WTC11 (cell line): Measurements from ENCODE around the gene LRRFIP1. TPM values are rescaled to one million over a fixed set of nuclear protein-coding genes. Genes with fewer than 3 reads are reported as not detected.
A peak's percentile ranks its signal among the peaks of the same experiment; 100 is the strongest.
"Not testable (repeated sequence)": the region's sequence is repeated elsewhere in the genome, so short reads cannot be mapped to it uniquely, and the experiment has no call there.

Experiments
- ATAC-seq: fragments of 200-7000 bp; cut with Tn5 transposase; 2 replicates; pipeline ENCODE4 v1.10.0; 2021; ENCODE audit warnings: mild to moderate bottlenecking, moderate library complexity
- CTCF ChIA-PET: fragments of 300-600 bp; sonication (Branson Sonifier 250); formaldehyde crosslinking; loops from one replicate; lab custom pipeline; 2021; ENCODE audit warnings: antibody characterized with exemption; lab: Charles Lee
- POLR2A ChIA-PET: fragments of 350-600 bp; sonication (Branson Sonifier 250); formaldehyde crosslinking; loops from one replicate; lab custom pipeline; 2021; ENCODE audit warnings: antibody characterized with exemption; lab: Charles Lee
- DNase-seq: peaks from one replicate; pipeline ENCODE4 v3.0.0; 2021; ENCODE audit warnings: low spot score
- H3K27ac Mint-ChIP-seq: 2 replicates; pipeline ENCODE4 v1.8.0; 2021; ENCODE audit warnings: mixed read lengths
- H3K27me3 Mint-ChIP-seq: 2 replicates; pipeline ENCODE4 v1.8.0; 2021; ENCODE audit warnings: low read depth, mild to moderate bottlenecking, moderate library complexity, mixed read lengths
- H3K36me3 Mint-ChIP-seq: 2 replicates; pipeline ENCODE4 v1.8.0; 2021; ENCODE audit warnings: mixed read lengths
- H3K4me1 Mint-ChIP-seq: 2 replicates; pipeline ENCODE4 v1.8.0; 2022; ENCODE audit warnings: mixed read lengths
- H3K4me3 Mint-ChIP-seq: 2 replicates; pipeline ENCODE4 v1.8.0; 2021; ENCODE audit warnings: mild to moderate bottlenecking, moderate library complexity, mixed read lengths
- H3K9me3 Mint-ChIP-seq: 2 replicates; pipeline ENCODE4 v1.8.0; 2021; ENCODE audit warnings: mixed read lengths
- ESRRA ChIP-seq: sonication (generic); formaldehyde crosslinking; IDR thresholded peaks from 2 replicates; pipeline ENCODE4 v1.8.1; 2022; ENCODE audit warnings: mild to moderate bottlenecking, missing genetic modification reagents, borderline replicate concordance
- ETV6 ChIP-seq: sonication (generic); formaldehyde crosslinking; IDR thresholded peaks from 2 replicates; pipeline ENCODE4 v1.8.1; 2022; ENCODE audit warnings: mild to moderate bottlenecking, missing genetic modification reagents
- IRF2 ChIP-seq: sonication (generic); formaldehyde crosslinking; IDR thresholded peaks from 2 replicates; pipeline ENCODE4 v1.8.0; 2022; ENCODE audit warnings: low read depth, missing genetic modification reagents, borderline replicate concordance
- NFYB ChIP-seq: sonication (generic); formaldehyde crosslinking; conservative IDR thresholded peaks from 2 replicates; pipeline ENCODE4 v1.8.0; 2022; ENCODE audit warnings: low read depth, missing genetic modification reagents
- NR3C1 ChIP-seq: sonication (generic); formaldehyde crosslinking; conservative IDR thresholded peaks from 2 replicates; pipeline ENCODE4 v1.8.1; 2023; ENCODE audit warnings: low read depth, mild to moderate bottlenecking, missing genetic modification reagents
- PRRX2 ChIP-seq: fragments of 250-450 bp; sonication (Bioruptor Pico); IDR thresholded peaks from 2 replicates; pipeline ENCODE4 v1.8.0; 2021; ENCODE audit warnings: mild to moderate bottlenecking
- SMAD4 ChIP-seq: sonication (generic); formaldehyde crosslinking; IDR thresholded peaks from 2 replicates; pipeline ENCODE4 v1.8.0; 2022; ENCODE audit warnings: mild to moderate bottlenecking, missing genetic modification reagents
- SP1 ChIP-seq: sonication (generic); formaldehyde crosslinking; conservative IDR thresholded peaks from 2 replicates; pipeline ENCODE4 v1.8.1; 2022; ENCODE audit warnings: missing genetic modification reagents
- ZBTB21 ChIP-seq: sonication (generic); formaldehyde crosslinking; IDR thresholded peaks from 2 replicates; pipeline ENCODE4 v1.8.1; 2023; ENCODE audit warnings: mild to moderate bottlenecking, missing genetic modification reagents, borderline replicate concordance
- ZNF219 ChIP-seq: sonication (generic); formaldehyde crosslinking; IDR thresholded peaks from 2 replicates; pipeline ENCODE4 v1.8.0; 2023; ENCODE audit warnings: missing genetic modification reagents, mild to moderate bottlenecking, borderline replicate concordance
- total RNA-seq: library from RNA; stranded (reverse); gene quantifications from 3 replicates; pipeline ENCODE4 v1.2.3, GENCODE V29; 2021
- TF ChIP-seq, protein P1 (sequence below): fragments of 250-450 bp; sonication (Bioruptor Pico); IDR thresholded peaks from 2 replicates; pipeline ENCODE4 v1.9.0; 2021; ENCODE audit warnings: mild to moderate bottlenecking, borderline replicate concordance
- TF ChIP-seq, protein P2 (sequence below): sonication (generic); formaldehyde crosslinking; IDR thresholded peaks from 2 replicates; pipeline ENCODE4 v1.8.1; 2023; ENCODE audit warnings: mild to moderate bottlenecking, moderate library complexity, missing genetic modification reagents
- TF ChIP-seq, protein P3 (sequence below): sonication (generic); formaldehyde crosslinking; IDR thresholded peaks from 2 replicates; pipeline ENCODE4 v1.8.0; 2023; ENCODE audit warnings: mild to moderate bottlenecking, missing genetic modification reagents
- TF ChIP-seq, protein P4 (sequence below): sonication (generic); formaldehyde crosslinking; IDR thresholded peaks from 2 replicates; pipeline ENCODE4 v1.8.1; 2022; ENCODE audit warnings: mild to moderate bottlenecking, moderate library complexity, missing genetic modification reagents
- TF ChIP-seq, protein P5 (sequence below): fragments of 250-450 bp; sonication (Bioruptor Pico); IDR thresholded peaks from 2 replicates; pipeline ENCODE4 v1.9.0; 2021; ENCODE audit warnings: moderate library complexity, mild to moderate bottlenecking, inconsistent platforms, borderline replicate concordance
- TF ChIP-seq, protein P6 (sequence below): sonication (generic); formaldehyde crosslinking; IDR thresholded peaks from 2 replicates; pipeline ENCODE4 v1.8.0; 2022; ENCODE audit warnings: mild to moderate bottlenecking, missing genetic modification reagents

LRRFIP1 gene
- total RNA-seq, 1 experiment from 2014 or later, result 88.4 TPM

DNA sequence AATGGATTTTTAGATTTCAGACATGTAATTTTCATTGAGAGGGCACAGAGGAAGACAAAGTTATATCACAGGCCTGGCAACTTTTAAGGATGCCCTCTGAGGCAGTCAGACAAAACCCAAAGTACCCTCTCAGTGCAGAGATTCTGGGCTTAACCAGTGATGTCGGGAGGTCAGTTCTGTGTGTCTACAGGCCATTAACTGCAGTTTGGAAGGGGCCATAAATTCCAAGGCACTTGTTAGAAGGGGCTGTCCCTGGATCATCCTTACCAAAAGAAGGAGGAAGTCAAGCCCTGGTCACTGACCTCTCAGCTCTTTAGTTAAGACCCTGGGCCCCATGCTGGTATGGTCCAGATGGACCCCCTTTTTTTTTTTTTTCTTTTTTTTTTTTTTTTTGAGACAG is 60.7 kb downstream of the LRRFIP1 start (continued):
- TF ChIP-seq, protein P1, sequence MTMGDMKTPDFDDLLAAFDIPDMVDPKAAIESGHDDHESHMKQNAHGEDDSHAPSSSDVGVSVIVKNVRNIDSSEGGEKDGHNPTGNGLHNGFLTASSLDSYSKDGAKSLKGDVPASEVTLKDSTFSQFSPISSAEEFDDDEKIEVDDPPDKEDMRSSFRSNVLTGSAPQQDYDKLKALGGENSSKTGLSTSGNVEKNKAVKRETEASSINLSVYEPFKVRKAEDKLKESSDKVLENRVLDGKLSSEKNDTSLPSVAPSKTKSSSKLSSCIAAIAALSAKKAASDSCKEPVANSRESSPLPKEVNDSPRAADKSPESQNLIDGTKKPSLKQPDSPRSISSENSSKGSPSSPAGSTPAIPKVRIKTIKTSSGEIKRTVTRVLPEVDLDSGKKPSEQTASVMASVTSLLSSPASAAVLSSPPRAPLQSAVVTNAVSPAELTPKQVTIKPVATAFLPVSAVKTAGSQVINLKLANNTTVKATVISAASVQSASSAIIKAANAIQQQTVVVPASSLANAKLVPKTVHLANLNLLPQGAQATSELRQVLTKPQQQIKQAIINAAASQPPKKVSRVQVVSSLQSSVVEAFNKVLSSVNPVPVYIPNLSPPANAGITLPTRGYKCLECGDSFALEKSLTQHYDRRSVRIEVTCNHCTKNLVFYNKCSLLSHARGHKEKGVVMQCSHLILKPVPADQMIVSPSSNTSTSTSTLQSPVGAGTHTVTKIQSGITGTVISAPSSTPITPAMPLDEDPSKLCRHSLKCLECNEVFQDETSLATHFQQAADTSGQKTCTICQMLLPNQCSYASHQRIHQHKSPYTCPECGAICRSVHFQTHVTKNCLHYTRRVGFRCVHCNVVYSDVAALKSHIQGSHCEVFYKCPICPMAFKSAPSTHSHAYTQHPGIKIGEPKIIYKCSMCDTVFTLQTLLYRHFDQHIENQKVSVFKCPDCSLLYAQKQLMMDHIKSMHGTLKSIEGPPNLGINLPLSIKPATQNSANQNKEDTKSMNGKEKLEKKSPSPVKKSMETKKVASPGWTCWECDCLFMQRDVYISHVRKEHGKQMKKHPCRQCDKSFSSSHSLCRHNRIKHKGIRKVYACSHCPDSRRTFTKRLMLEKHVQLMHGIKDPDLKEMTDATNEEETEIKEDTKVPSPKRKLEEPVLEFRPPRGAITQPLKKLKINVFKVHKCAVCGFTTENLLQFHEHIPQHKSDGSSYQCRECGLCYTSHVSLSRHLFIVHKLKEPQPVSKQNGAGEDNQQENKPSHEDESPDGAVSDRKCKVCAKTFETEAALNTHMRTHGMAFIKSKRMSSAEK (CRISPR knock-in tag), result no peak
- TF ChIP-seq, all 79 proteins: peak for 0

DNA sequence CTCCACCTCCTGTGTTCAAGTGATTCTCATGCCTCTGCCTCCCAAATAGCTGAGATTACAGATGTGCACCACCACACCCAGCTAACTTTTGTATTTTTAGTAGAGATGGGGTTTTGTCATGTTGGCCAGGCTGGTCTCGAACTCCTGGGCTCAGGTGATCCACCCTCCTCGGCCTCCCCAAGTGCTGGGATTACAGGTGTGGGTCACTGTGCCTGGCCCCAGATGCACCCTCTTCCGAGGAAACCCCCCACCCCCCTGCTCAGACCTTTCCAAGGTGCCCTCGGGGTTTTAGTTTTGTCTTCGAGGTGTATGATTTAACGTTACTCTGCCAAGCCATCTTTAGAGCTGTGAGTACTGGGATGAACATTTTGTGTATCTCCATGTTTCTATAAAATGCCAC is 61.2 kb downstream of the LRRFIP1 start:
- POLR2A ChIA-PET, result interaction anchor here (0.7 kb wide), 1 partner anchor 99 kb away, joined by 4 read pairs; no protein-coding TSS in a partner anchor
- DNase-seq, H3K27me3 Mint-ChIP-seq, ATAC-seq, CTCF ChIA-PET, H3K27ac Mint-ChIP-seq, H3K4me3 Mint-ChIP-seq: not testable (repeated sequence)
- peaks cover 18% of the 10 kb centered on the region for H3K9me3 Mint-ChIP-seq
- H3K36me3 Mint-ChIP-seq, result peaks cover 31% of the 10 kb centered on the region
- peaks cover 24% of the 10 kb centered on the region for H3K4me1 Mint-ChIP-seq

DNA sequence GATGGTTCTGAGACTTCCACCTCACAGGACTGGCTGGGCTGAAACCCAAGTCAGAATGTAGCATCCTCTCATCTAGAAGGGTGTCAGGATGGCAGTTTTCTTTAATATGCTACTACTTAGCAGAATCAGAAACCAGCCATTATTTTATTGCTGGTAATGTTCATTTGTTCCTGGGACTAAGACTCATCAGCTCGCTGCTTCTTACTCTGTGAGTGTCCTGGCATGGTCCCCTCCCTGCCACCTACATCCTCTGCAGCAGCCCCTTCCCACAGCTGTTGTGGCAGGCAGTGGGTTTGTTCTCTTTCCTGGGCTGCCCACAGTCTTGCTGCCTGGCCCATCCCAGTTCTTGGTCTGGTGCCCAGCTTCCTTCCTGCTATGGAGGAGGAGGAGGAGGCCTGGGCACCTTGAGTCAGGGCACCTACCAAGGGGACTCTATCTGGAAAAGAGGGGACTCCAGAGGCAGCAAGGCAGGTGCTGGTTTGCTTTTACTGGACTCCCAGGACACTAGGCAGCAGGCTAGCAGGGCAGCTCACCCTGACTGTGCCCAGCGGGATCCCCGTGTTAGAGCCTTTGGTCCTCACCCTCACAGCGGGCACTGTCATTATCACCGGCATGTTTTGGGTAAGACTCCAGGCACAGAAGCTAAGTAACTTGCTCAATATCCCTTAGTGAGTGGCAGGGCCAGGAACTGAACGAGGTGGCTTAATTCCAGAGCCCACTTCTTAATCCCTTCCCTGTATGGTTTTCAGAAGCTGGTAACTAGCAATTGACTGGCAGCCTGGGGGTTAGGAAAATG is 62.1 kb downstream of the LRRFIP1 start:
- Mint-ChIP-seq H3K4me3 (peak overlapping the region; percentile 80; the same call in 1 of the 2 replicates), H3K9me3 (peaks cover 15% of the 10 kb centered on the region)
- ATAC-seq, result no peak

DNA sequence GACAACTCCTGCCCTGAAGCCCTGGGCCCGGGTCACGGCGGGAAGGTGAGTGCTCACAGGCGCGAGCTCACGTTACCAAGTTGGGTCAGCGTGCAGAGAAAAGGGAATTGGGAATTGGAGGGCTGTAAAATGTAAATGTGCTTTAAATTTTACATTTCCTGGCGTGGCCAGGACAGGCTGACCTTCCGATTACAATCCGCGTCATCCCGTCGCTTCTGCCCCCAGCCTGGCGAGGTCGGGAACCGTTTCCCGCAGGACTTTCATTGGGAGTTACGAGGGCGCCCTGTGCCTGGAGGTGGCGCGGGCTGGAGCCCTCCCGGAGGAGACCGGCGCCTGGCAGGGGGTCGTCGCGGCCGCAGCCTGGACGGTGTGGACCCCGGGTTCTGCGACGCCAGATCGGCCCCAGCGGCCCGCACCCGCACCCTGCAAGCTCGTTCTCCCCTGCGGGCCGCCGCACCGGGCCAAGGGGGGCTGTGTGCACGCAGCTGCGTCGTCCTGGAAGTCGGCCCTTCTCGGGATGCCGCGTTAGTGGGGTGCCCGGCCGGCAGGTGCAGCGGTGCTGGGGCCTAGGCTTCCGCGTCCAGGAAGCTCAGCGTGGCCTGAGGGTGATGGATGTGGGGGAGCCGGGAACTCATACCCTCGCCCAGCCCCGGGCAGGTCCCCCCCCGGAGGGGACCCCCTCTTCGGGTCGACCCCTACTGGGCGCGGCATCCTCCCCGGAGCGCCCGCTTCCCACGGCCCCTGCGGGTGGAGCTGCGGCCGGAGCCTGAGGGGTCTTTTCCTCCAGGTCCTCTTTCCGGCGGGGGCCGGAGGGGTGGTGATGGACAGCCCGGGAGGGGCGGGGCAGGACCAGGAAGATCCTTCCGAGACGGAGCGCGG is 63.9 kb downstream of the LRRFIP1 start:
- peak overlapping the region; percentile 80 for H3K4me3 Mint-ChIP-seq
- peaks cover 1% of the 10 kb centered on the region for H3K9me3 Mint-ChIP-seq
- ChIA-PET POLR2A (interaction anchor here (0.7 kb wide), 1 partner anchor 9 kb away, joined by 6 read pairs; no protein-coding TSS in a partner anchor), CTCF (interaction anchor here (0.9 to 3.6 kb wide), 12 partner anchors 12 to 572 kb away, joined by 3 to 24 read pairs (median 4); no protein-coding TSS in a partner anchor)
- peak overlapping the region; percentile 92 for H3K27ac Mint-ChIP-seq
- no peaks in the 10 kb centered on the region for H3K27me3 Mint-ChIP-seq
- ATAC-seq, result peak; percentile 29
- H3K4me1 Mint-ChIP-seq, result peaks cover 46% of the 10 kb centered on the region
- DNase-seq, result peak; percentile 57
- peaks cover 4% of the 10 kb centered on the region for H3K36me3 Mint-ChIP-seq
- TF ChIP-seq, protein P2, sequence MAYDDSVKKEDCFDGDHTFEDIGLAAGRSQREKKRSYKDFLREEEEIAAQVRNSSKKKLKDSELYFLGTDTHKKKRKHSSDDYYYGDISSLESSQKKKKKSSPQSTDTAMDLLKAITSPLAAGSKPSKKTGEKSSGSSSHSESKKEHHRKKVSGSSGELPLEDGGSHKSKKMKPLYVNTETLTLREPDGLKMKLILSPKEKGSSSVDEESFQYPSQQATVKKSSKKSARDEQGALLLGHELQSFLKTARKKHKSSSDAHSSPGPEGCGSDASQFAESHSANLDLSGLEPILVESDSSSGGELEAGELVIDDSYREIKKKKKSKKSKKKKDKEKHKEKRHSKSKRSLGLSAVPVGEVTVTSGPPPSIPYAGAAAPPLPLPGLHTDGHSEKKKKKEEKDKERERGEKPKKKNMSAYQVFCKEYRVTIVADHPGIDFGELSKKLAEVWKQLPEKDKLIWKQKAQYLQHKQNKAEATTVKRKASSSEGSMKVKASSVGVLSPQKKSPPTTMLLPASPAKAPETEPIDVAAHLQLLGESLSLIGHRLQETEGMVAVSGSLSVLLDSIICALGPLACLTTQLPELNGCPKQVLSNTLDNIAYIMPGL (CRISPR knock-in tag), result peak; percentile 51; the same call in 1 of the 2 replicates
- TF ChIP-seq ESRRA (CRISPR knock-in tag) (no peak), ZNF219 (no peak), ETV6 (peak; percentile 38; the same call in 1 of the 2 replicates), IRF2 (CRISPR knock-in tag) (no peak), SP1 (CRISPR knock-in tag) (peak; percentile 38; the same call in 1 of the 2 replicates)
- TF ChIP-seq, protein P3, sequence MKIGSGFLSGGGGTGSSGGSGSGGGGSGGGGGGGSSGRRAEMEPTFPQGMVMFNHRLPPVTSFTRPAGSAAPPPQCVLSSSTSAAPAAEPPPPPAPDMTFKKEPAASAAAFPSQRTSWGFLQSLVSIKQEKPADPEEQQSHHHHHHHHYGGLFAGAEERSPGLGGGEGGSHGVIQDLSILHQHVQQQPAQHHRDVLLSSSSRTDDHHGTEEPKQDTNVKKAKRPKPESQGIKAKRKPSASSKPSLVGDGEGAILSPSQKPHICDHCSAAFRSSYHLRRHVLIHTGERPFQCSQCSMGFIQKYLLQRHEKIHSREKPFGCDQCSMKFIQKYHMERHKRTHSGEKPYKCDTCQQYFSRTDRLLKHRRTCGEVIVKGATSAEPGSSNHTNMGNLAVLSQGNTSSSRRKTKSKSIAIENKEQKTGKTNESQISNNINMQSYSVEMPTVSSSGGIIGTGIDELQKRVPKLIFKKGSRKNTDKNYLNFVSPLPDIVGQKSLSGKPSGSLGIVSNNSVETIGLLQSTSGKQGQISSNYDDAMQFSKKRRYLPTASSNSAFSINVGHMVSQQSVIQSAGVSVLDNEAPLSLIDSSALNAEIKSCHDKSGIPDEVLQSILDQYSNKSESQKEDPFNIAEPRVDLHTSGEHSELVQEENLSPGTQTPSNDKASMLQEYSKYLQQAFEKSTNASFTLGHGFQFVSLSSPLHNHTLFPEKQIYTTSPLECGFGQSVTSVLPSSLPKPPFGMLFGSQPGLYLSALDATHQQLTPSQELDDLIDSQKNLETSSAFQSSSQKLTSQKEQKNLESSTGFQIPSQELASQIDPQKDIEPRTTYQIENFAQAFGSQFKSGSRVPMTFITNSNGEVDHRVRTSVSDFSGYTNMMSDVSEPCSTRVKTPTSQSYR (CRISPR knock-in tag), result peak; percentile 26; the same call in 1 of the 2 replicates

More for the DNA sequence above, 62.1 kb downstream of the LRRFIP1 start:
- peaks cover 21% of the 10 kb centered on the region for H3K36me3 Mint-ChIP-seq
- TF ChIP-seq, protein P4, sequence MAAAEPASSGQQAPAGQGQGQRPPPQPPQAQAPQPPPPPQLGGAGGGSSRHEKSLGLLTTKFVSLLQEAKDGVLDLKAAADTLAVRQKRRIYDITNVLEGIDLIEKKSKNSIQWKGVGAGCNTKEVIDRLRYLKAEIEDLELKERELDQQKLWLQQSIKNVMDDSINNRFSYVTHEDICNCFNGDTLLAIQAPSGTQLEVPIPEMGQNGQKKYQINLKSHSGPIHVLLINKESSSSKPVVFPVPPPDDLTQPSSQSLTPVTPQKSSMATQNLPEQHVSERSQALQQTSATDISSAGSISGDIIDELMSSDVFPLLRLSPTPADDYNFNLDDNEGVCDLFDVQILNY (CRISPR knock-in tag), result no peak
- TF ChIP-seq, protein P5, sequence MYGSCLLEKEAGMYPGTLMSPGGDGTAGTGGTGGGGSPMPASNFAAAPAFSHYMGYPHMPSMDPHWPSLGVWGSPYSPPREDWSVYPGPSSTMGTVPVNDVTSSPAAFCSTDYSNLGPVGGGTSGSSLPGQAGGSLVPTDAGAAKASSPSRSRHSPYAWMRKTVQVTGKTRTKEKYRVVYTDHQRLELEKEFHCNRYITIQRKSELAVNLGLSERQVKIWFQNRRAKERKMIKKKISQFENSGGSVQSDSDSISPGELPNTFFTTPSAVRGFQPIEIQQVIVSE (CRISPR knock-in tag), result no peak
- TF ChIP-seq PRRX2 (CRISPR knock-in tag) (no peak), NR3C1 (no peak), SMAD4 (CRISPR knock-in tag) (no peak), NFYB (no peak), ZBTB21 (no peak)
- TF ChIP-seq, protein P6, sequence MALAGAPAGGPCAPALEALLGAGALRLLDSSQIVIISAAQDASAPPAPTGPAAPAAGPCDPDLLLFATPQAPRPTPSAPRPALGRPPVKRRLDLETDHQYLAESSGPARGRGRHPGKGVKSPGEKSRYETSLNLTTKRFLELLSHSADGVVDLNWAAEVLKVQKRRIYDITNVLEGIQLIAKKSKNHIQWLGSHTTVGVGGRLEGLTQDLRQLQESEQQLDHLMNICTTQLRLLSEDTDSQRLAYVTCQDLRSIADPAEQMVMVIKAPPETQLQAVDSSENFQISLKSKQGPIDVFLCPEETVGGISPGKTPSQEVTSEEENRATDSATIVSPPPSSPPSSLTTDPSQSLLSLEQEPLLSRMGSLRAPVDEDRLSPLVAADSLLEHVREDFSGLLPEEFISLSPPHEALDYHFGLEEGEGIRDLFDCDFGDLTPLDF (CRISPR knock-in tag), result no peak
- no peak for DNase-seq
- ChIA-PET CTCF (interaction anchor here (0.7 to 2.9 kb wide), 7 partner anchors 13 to 177 kb away, joined by 3 to 24 read pairs (median 6); no protein-coding TSS in a partner anchor), POLR2A (no interaction called here)
- no peaks in the 10 kb centered on the region for H3K27me3 Mint-ChIP-seq
- no peak overlapping the region for H3K27ac Mint-ChIP-seq
- H3K4me1 Mint-ChIP-seq, result peaks cover 34% of the 10 kb centered on the region
